ENCODE measurements around the gene HLA-B.

Gene HLA-B

GRCh38 chr6:31396422-31397152 is 39.6 kb upstream of the HLA-B start:
- Histone ChIP-seq H3K9me3 (ENCODE audit: control insufficient read depth, insufficient read depth, low read length) (no peaks in the 10 kb centered on the region), H3K4me1 (ENCODE audit: control insufficient read depth, low read length) (peaks cover 25% of the 10 kb centered on the region), H3K27ac (ENCODE audit: low read depth, low read length) (no peak overlapping the region), H3K36me3 (ENCODE audit: control insufficient read depth, low read length) (no peaks in the 10 kb centered on the region; the same call in 1 of the 2 replicates), H3K79me2 (ENCODE audit: control insufficient read depth, low read length) (peaks cover 36% of the 10 kb centered on the region), H3K4me2 (ENCODE audit: low read length) (peak overlapping the region; percentile 48), H3K9me2 (replicated peaks; ENCODE audit: control insufficient read depth, low read length) (no peaks in the 10 kb centered on the region), H3F3A (ENCODE audit: control insufficient read depth, insufficient read depth) (peaks cover 11% of the 10 kb centered on the region), H3K4me3 (ENCODE audit: low read length) (no peak overlapping the region), H4K20me1 (ENCODE audit: control insufficient read depth, insufficient read depth, low read depth, low read length) (no peaks in the 10 kb centered on the region), H3K27me3 (ENCODE audit: control insufficient read depth, low read length) (no peaks in the 10 kb centered on the region)
- peak; percentile 86 for TF ChIP-seq CTCF (IDR thresholded peaks at IDR 0.05; ENCODE audit: low read depth, low read length, poor library complexity, severe bottlenecking)
- TF ChIP-seq EZH2phosphoT487 (IDR thresholded peaks at IDR 0.05; ENCODE audit: borderline replicate concordance, low read length), result no peak

GRCh38 chr6:31395832-31396231 is 38.9 kb upstream of the HLA-B start:
- no peaks in the 10 kb centered on the region for H3K9me2 ChIP-seq (replicated peaks; ENCODE audit: control insufficient read depth, low read length)
- no peaks in the 10 kb centered on the region for H3K9me3 ChIP-seq (ENCODE audit: control insufficient read depth, insufficient read depth, low read length)
- H3K4me3 ChIP-seq (ENCODE audit: low read length), result no peak overlapping the region
- H3K36me3 ChIP-seq (ENCODE audit: control insufficient read depth, low read length), result no peaks in the 10 kb centered on the region; the same call in 1 of the 2 replicates
- H3K27me3 ChIP-seq (ENCODE audit: control insufficient read depth, low read length), result no peaks in the 10 kb centered on the region
- H3K79me2 ChIP-seq (ENCODE audit: control insufficient read depth, low read length), result peaks cover 29% of the 10 kb centered on the region
- peaks cover 26% of the 10 kb centered on the region for H3K4me1 ChIP-seq (ENCODE audit: control insufficient read depth, low read length)
- no peak for TF ChIP-seq CTCF (IDR thresholded peaks at IDR 0.05; ENCODE audit: low read depth, low read length, poor library complexity, severe bottlenecking)
- no peak for TF ChIP-seq EZH2phosphoT487 (IDR thresholded peaks at IDR 0.05; ENCODE audit: borderline replicate concordance, low read length)
- H3K4me2 ChIP-seq (ENCODE audit: low read length), result no peak overlapping the region
- H3K27ac ChIP-seq (ENCODE audit: low read depth, low read length), result no peak overlapping the region
- H4K20me1 ChIP-seq (ENCODE audit: control insufficient read depth, insufficient read depth, low read depth, low read length), result no peaks in the 10 kb centered on the region
- H3F3A ChIP-seq (ENCODE audit: control insufficient read depth, insufficient read depth), result peaks cover 6% of the 10 kb centered on the region

GRCh38 chr6:31394381-31394780 is 37.4 kb upstream of the HLA-B start:
- Histone ChIP-seq H3K27me3 (ENCODE audit: control insufficient read depth, low read length) (no peaks in the 10 kb centered on the region), H3K4me1 (ENCODE audit: control insufficient read depth, low read length) (peaks cover 34% of the 10 kb centered on the region), H3K36me3 (ENCODE audit: control insufficient read depth, low read length) (no peaks in the 10 kb centered on the region; the same call in 1 of the 2 replicates), H3K4me2 (ENCODE audit: low read length) (no peak overlapping the region), H4K20me1 (ENCODE audit: control insufficient read depth, insufficient read depth, low read depth, low read length) (no peaks in the 10 kb centered on the region), H3K27ac (ENCODE audit: low read depth, low read length) (no peak overlapping the region), H3K9me2 (replicated peaks; ENCODE audit: control insufficient read depth, low read length) (no peaks in the 10 kb centered on the region), H3K79me2 (ENCODE audit: control insufficient read depth, low read length) (peaks cover 18% of the 10 kb centered on the region), H3K9me3 (ENCODE audit: control insufficient read depth, insufficient read depth, low read length) (no peaks in the 10 kb centered on the region), H3K4me3 (ENCODE audit: low read length) (no peak overlapping the region), H3F3A (ENCODE audit: control insufficient read depth, insufficient read depth) (peaks cover 5% of the 10 kb centered on the region)
- TF ChIP-seq CTCF (IDR thresholded peaks at IDR 0.05; ENCODE audit: low read depth, low read length, poor library complexity, severe bottlenecking), result no peak

All from DOHH2 (cell line).